Measurements from ENCODE around the gene TNFSF9.

GRCh38 chr19:6498294-6499036 is 32.4 kb upstream of the TNFSF9 start:
- TF ChIP-seq CTCF (IDR thresholded peaks at IDR 0.05) = no peak
- TF ChIP-seq POLR2A (IDR thresholded peaks at IDR 0.05; ENCODE audit: low read depth) = no peak
- TF ChIP-seq POLR2AphosphoS5 (IDR thresholded peaks at IDR 0.05) = no peak
- no peak for TF ChIP-seq EP300 (IDR thresholded peaks at IDR 0.05)

Measured in esophagus muscularis mucosa (tissue), 4 donors.